Spleen (tissue), 3 donors: ENCODE results near the gene SERPINA4.

ENCODE experiments used
- POLR2A ChIP-seq, 3 donors: fragments of 450-650 bp; IDR thresholded peaks; one replicate each; pipeline ENCODE4 v1.5.1; 2017; ENCODE audit warnings: antibody characterized with exemption in 3 of 3, mild to moderate bottlenecking in 1 of 3
- POLR2AphosphoS5 ChIP-seq, 3 donors: sonication (generic); formaldehyde crosslinking; IDR thresholded peaks; one replicate each; pipeline ENCODE4 v1.5.1; 2017; ENCODE audit warnings: antibody characterized with exemption in 3 of 3

DNA sequence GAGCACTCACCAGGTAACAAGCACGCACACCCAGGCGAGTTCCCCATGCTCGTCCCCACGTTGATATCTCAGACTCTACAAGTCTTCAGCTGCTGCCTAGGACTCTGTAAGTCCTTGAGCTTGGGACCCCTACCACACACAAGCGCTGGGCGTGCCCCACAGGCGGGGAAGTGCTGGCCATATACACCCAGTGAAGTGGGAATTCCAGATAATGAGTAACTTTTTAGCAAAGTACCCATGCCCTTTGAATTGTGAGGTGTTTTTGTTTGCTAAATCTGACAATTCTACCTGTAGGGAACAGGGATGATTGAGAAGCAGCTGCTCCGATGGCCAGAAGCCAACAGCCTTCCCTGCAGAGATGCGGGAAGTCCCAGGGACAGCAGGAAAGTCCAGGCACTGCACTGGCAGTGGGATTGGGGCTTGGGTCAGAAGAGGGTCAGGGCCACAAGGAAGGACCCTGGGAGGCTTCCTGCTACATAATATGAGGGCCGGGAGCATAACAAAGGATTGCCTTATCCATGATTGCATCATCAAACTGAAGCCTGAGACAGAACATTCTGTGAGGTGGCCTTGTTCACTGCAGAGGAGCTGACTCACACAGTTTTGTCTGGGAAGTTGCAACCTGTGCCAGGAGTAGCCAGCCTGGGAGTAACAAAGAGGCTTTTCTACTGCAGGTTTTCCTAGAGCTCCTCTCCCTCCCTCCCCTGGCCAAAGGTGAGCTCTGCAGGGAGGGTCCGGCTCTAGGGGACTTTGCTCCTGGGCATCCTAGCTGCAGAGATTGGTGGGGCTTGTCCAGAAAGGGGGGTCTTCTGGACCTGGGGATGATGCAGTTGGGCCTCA is 37.8 kb downstream of the SERPINA4 start:
- TF ChIP-seq POLR2A (IDR thresholded peaks at IDR 0.05) (no peak), POLR2AphosphoS5 (IDR thresholded peaks at IDR 0.05) (peak in 2 of 3 donors; percentile 82)
